GM12878 (cell line): Measurements from ENCODE around the gene ITCH. TPM values are rescaled to one million over a fixed set of nuclear protein-coding genes. Genes with fewer than 3 reads are reported as not detected.

Source experiments
- ATAC-seq: fragments of 200-7000 bp; cut with Tn5 transposase; 3 replicates; pipeline ENCODE4 v1.9.1; 2020; ENCODE audit warnings: mild to moderate bottlenecking, moderate library complexity
- BruUV-seq: library from RNA; stranded (reverse); fragments of 400-500 nt; replicated peaks from 2 replicates; lab custom pipeline; 2021; lab: Mats Ljungman, UMichigan
- CTCF ChIA-PET: fragments of 300-600 bp; sonication (Branson Sonifier 250); formaldehyde crosslinking; extraction: SDS; loops from one replicate; lab custom pipeline; 2021; ENCODE audit warnings: inconsistent platforms; lab: Yijun Ruan, JAX
- POLR2A ChIA-PET: fragments of 350-600 bp; formaldehyde crosslinking; extraction: SDS; loops from one replicate; lab custom pipeline; 2021; ENCODE audit warnings: inconsistent platforms; lab: Charles Lee
- RAD21 ChIA-PET: fragments of 300-600 bp; sonication (Branson Sonifier 250); formaldehyde crosslinking; loops from one replicate; lab custom pipeline; 2023; ENCODE audit warnings: antibody characterized with exemption; ENCODE audit not compliant: unreplicated experiment; lab: Charles Lee
- SMC1A ChIA-PET: fragments of 300-600 bp; sonication (Branson Sonifier 250); formaldehyde crosslinking; loops from one replicate; lab custom pipeline; 2023; ENCODE audit not compliant: unreplicated experiment, uncharacterized antibody; lab: Charles Lee
- DNase-seq: peaks from one replicate; pipeline ENCODE4 v3.0.0-alpha.2; 2011; ENCODE audit warnings: low read depth, low spot score
- FAIRE-seq: peaks from 3 replicates; lab custom pipeline; 2011; peaks lifted over from hg19 to GRCh38; lab: Jason Lieb, UNC
- H2AFZ ChIP-seq: 2 replicates; pipeline ENCODE4 v1.6.0; 2011; ENCODE audit warnings: low read depth, low read length, control low read depth; ENCODE audit not compliant: control insufficient read depth
- H3K27ac ChIP-seq: 2 replicates; pipeline ENCODE4 v1.5.1; 2011; ENCODE audit warnings: control low read depth; ENCODE audit not compliant: control insufficient read depth, insufficient read depth
- H3K27me3 ChIP-seq, 2 experiments: replicated peaks in 1 of 2; 2 replicates each; pipeline versions ENCODE4 v1.6.0 to v1.6.1; 2011; ENCODE audit warnings: low read length in 1 of 2; ENCODE audit not compliant: control insufficient read depth in 2 of 2, insufficient read depth in 2 of 2
- H3K36me3 ChIP-seq, 2 experiments: 2 replicates each; pipeline ENCODE4 v1.5.1; 2011; ENCODE audit warnings: low read length in 1 of 2; ENCODE audit not compliant: control insufficient read depth in 2 of 2, insufficient read depth in 2 of 2
- H3K4me1 ChIP-seq: 2 replicates; pipeline ENCODE4 v1.6.1; 2011; ENCODE audit warnings: mild to moderate bottlenecking, low read length, moderate library complexity, mixed read lengths; ENCODE audit not compliant: control insufficient read depth, insufficient read depth
- H3K4me2 ChIP-seq: 2 replicates; pipeline ENCODE4 v1.6.0; 2011; ENCODE audit warnings: control low read depth; ENCODE audit not compliant: control insufficient read depth, insufficient read depth
- H3K4me3 ChIP-seq: fragments of 200-600 bp; sonication (generic); 2 replicates; pipeline ENCODE4 v1.5.1; 2016
- H3K79me2 ChIP-seq: 2 replicates; pipeline ENCODE4 v1.6.0; 2011; ENCODE audit warnings: low read length; ENCODE audit not compliant: control insufficient read depth, insufficient read depth
- H3K9ac ChIP-seq: 2 replicates; pipeline ENCODE4 v1.8.0; 2011; ENCODE audit warnings: low read length, control low read depth, mixed read lengths; ENCODE audit not compliant: control insufficient read depth, insufficient read depth
- H3K9me3 ChIP-seq: replicated peaks from 3 replicates; pipeline ENCODE4 v1.5.1; 2011; ENCODE audit warnings: mild to moderate bottlenecking, low read length; ENCODE audit not compliant: control insufficient read depth, insufficient read depth
- H4K20me1 ChIP-seq: 2 replicates; pipeline ENCODE4 v1.6.0; 2011; ENCODE audit not compliant: control insufficient read depth, insufficient read depth
- CBX3 ChIP-seq: fragments of 200-600 bp; sonication (generic); IDR thresholded peaks from 2 replicates; pipeline ENCODE4 v1.6.1; 2016; ENCODE audit warnings: low read depth, borderline replicate concordance
- CREB1 ChIP-seq: IDR thresholded peaks from 2 replicates; pipeline ENCODE4 v1.6.1; 2012; ENCODE audit warnings: low read depth, mild to moderate bottlenecking, inconsistent platforms
- ESRRA ChIP-seq: IDR thresholded peaks from 2 replicates; pipeline ENCODE4 v1.6.1; 2012; ENCODE audit warnings: mild to moderate bottlenecking, low read length, improper control_type of control experiment
- EZH2 ChIP-seq: IDR thresholded peaks from 2 replicates; pipeline ENCODE4 v1.6.1; 2012; ENCODE audit warnings: low read depth, mild to moderate bottlenecking, control low read depth, inconsistent platforms, low read length, borderline replicate concordance; ENCODE audit not compliant: control insufficient read depth
- FOS ChIP-seq: IDR thresholded peaks from 3 replicates; pipeline ENCODE4 v1.6.1; 2011; ENCODE audit warnings: borderline replicate concordance; ENCODE audit not compliant: insufficient read length; ENCODE audit errors: extremely low read depth
- FOXK2 ChIP-seq: fragments of 450-650 bp; IDR thresholded peaks from 2 replicates; pipeline ENCODE4 v1.6.1; 2017; ENCODE audit warnings: mild to moderate bottlenecking, moderate library complexity
- KAT2A ChIP-seq: conservative IDR thresholded peaks from 2 replicates; pipeline ENCODE4 v1.6.1; 2011; ENCODE audit warnings: low read depth, low read length; ENCODE audit not compliant: control insufficient read depth
- MTA3 ChIP-seq: IDR thresholded peaks from 2 replicates; pipeline ENCODE4 v1.6.1; 2012; ENCODE audit warnings: low read length, inconsistent platforms, borderline replicate concordance
- PML ChIP-seq: IDR thresholded peaks from 2 replicates; pipeline ENCODE4 v1.6.1; 2012; ENCODE audit warnings: low read length, inconsistent platforms
- PRDM15 ChIP-seq: fragments of 450-650 bp; formaldehyde crosslinking; IDR thresholded peaks from 2 replicates; pipeline ENCODE4 v1.4.0; 2020; ENCODE audit warnings: mild to moderate bottlenecking, moderate library complexity
- RBBP5 ChIP-seq: fragments of 200-600 bp; sonication (generic); conservative IDR thresholded peaks from 2 replicates; pipeline ENCODE4 v1.6.1; 2016
- SIN3A ChIP-seq: IDR thresholded peaks from 2 replicates; pipeline ENCODE4 v1.6.1; 2012; ENCODE audit warnings: low read depth, low read length, improper control_type of control experiment
- SIX5 ChIP-seq: IDR thresholded peaks from 2 replicates; pipeline ENCODE4 v1.6.1; 2011; ENCODE audit warnings: mild to moderate bottlenecking, low read depth, low read length, moderate library complexity; ENCODE audit not compliant: severe bottlenecking
- SMC3 ChIP-seq: IDR thresholded peaks from 2 replicates; pipeline ENCODE4 v1.6.1; 2011; ENCODE audit warnings: low read length, improper control_type of control experiment, borderline replicate concordance
- STAT1 ChIP-seq: fragments of 450-650 bp; conservative IDR thresholded peaks from 2 replicates; pipeline ENCODE4 v1.6.1; 2014; ENCODE audit warnings: antibody characterized with exemption, mild to moderate bottlenecking
- STAT3 ChIP-seq: IDR thresholded peaks from 2 replicates; pipeline ENCODE4 v1.6.1; 2011; ENCODE audit warnings: low read depth, low read length, improper control_type of control experiment
- TCF7 ChIP-seq: IDR thresholded peaks from 2 replicates; pipeline ENCODE4 v1.6.1; 2014; ENCODE audit warnings: antibody characterized with exemption, borderline replicate concordance
- USF1 ChIP-seq: IDR thresholded peaks from 2 replicates; pipeline ENCODE4 v1.6.1; 2011; ENCODE audit warnings: borderline replicate concordance, low read depth, mild to moderate bottlenecking, moderate library complexity, mixed read lengths, low read length; ENCODE audit not compliant: insufficient read depth; ENCODE audit errors: extremely low read length
- WGBS: methylation state at CpG from one replicate; pipeline ENCODE4 v1.1.6; 2016; ENCODE audit warnings: low lambda C conversion rate; ENCODE audit not compliant: insufficient replicate concordance, insufficient coverage; ENCODE audit errors: missing lambda C conversion rate; 5-methylcytosine and 5-hydroxymethylcytosine counted together
- in situ Hi-C: fragments of 300-500 bp; cut with MboI; formaldehyde crosslinking; loops from 9 replicates; pipeline ENCODE4 v1.14.3; 2018; ENCODE audit warnings: mixed read lengths
- intact Hi-C: fragments of 100-400 bp; cut with micrococcal nuclease; formaldehyde crosslinking; loops from one replicate; pipeline ENCODE4 v1.14.2; 2022; ENCODE audit not compliant: unreplicated experiment
- polyA plus RNA-seq, 11 experiments: library from polyadenylated mRNA; depleted of rRNA in 4 of 11; unstranded in 6 of 11; stranded (reverse) in 5 of 11; fragments of >200 nt; fragmentation: Nextera tagmentation in 4 of 11; fragmentation: Illumina TruSeq in 1 of 11; extraction: Ambion mirVana in 4 of 11; extraction: Trizol in 1 of 11; gene quantifications; 1 replicate in 1 of 11; 2 replicates in 10 of 11; pipeline versions ENCODE4 v1.2.1 to v1.2.3, GENCODE V29; 2011 to 2016; ENCODE audit warnings: inconsistent platforms in 2 of 11, missing spikeins in 2 of 11, low read depth in 1 of 11
- total RNA-seq, 4 experiments: library from RNA; depleted of rRNA in 3 of 4; stranded (reverse); fragments of >200 nt in 3 of 4; fragmentation: Illumina TruSeq in 1 of 4; extraction: Trizol in 1 of 4; gene quantifications; 2 replicates each; pipeline versions ENCODE4 v1.2.1 to v1.2.3, GENCODE V29; 2013 to 2021

Gene ITCH
- total and polyA plus RNA-seq, 10 of the 15 experiments (the other 5 are each of a cell fraction or from before 2014, with no cell fraction given) = 7.5 to 46.1 (median 21.5) TPM

GRCh38 chr20:34332262-34332920, 30.7 kb upstream of the ITCH start:
- Histone ChIP-seq H4K20me1 (no peaks in the 10 kb centered on the region), H3K27me3 (no peaks in the 10 kb centered on the region), H3K79me2 (no peaks in the 10 kb centered on the region), H3K9me3 (no peaks in the 10 kb centered on the region), H3K4me3 (no peak overlapping the region), H3K4me1 (no peaks in the 10 kb centered on the region; the same call in 1 of the 2 replicates), H3K4me2 (no peak overlapping the region), H3K27ac (no peak overlapping the region), H2AFZ (no peak overlapping the region), H3K9ac (no peak overlapping the region), H3K36me3 (no peaks in the 10 kb centered on the region)
- DNase-seq (no peak), ATAC-seq (no peak), FAIRE-seq (no peak)
- BruUV-seq = no TSS peak
- RAD21 ChIA-PET = no interaction called here
- 71% methylated on average over 19 of the region's 19 CpGs for WGBS
- in situ Hi-C loops (no loop called here), intact Hi-C loops (no loop called here)
- CTCF ChIA-PET = interaction anchor here (1.0 kb wide), 1 partner anchor 20 kb away, joined by 5 read pairs; no protein-coding TSS in a partner anchor
- TF ChIP-seq ESRRA = no peak
- no peak for TF ChIP-seq PRDM15
- TF ChIP-seq FOXK2 = no peak
- TF ChIP-seq SMC3 = no peak
- no peak for TF ChIP-seq STAT1
- TF ChIP-seq PML = no peak
- no peak for TF ChIP-seq SIX5
- no peak for TF ChIP-seq FOS
- TF ChIP-seq EZH2 = no peak
- no peak for TF ChIP-seq STAT3
- no peak for TF ChIP-seq KAT2A
- TF ChIP-seq TCF7 = no peak
- no peak for TF ChIP-seq SIN3A
- TF ChIP-seq USF1 = no peak
- no peak for TF ChIP-seq RBBP5
- no peak for TF ChIP-seq CBX3
- TF ChIP-seq MTA3 = no peak
- no peak for TF ChIP-seq CREB1
- POLR2A ChIA-PET = no interaction called here
- SMC1A ChIA-PET = no interaction called here
